ENCODE data around the gene GOLIM4. TPM values are rescaled to one million over a fixed set of nuclear protein-coding genes. Genes with fewer than 3 reads are reported as not detected.

Gene GOLIM4
- total RNA-seq, 1 experiment from 2014 or later = 12.2 TPM

DNA sequence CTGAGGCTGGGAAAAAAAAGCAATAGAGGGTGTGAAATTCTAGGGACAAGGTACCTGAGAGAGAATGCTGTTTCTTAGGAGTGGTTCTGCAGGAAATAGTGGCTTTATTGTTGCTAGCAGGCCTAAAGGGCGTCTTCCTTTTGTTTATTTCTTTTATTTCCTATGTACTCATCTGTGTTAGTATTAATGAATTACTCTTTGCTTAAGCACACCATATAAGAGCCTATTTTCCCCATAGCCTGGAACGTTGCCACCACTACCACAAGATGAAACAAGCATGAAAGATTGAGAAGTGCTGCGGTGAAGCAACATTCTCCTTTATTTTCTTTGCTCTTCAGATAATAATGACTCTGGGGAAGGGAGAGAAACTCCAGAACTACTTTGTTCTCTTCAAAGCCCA lies 21.3 kb upstream of the GOLIM4 start:
- Histone ChIP-seq H3K27me3 (replicated peaks; ENCODE audit: insufficient read depth, low read depth, low read length, poor library complexity) (peaks cover 10% of the 10 kb centered on the region), H3K27ac (ENCODE audit: low read depth, low read length, poor library complexity, severe bottlenecking) (no peak overlapping the region), H3K4me1 (ENCODE audit: insufficient read depth, low read length, poor library complexity, severe bottlenecking) (no peaks in the 10 kb centered on the region), H3K9me3 (ENCODE audit: low read depth, low read length, poor library complexity, severe bottlenecking) (no peaks in the 10 kb centered on the region), H3K4me3 (ENCODE audit: low read depth, low read length, poor library complexity, severe bottlenecking) (no peak overlapping the region), H3K36me3 (ENCODE audit: insufficient read depth, low read length, poor library complexity, severe bottlenecking) (no peaks in the 10 kb centered on the region)
- BruUV-seq (replicated peaks) = no TSS peak
- ChIA-PET POLR2A (ENCODE audit: low non-redundant PET) (no interaction called here), CTCF (no interaction called here)
- intact Hi-C loops (cut with micrococcal nuclease; ENCODE audit: unreplicated experiment) = no loop called here
- TF ChIP-seq CTCF (conservative IDR thresholded peaks at IDR 0.05; ENCODE audit: low read depth, low read length) = no peak
- no peak for TF ChIP-seq EZH2 (IDR thresholded peaks at IDR 0.05; ENCODE audit: borderline replicate concordance, low read depth, low read length, poor library complexity, severe bottlenecking)
- DNase-seq (ENCODE audit: low spot score) = no peak

DNA sequence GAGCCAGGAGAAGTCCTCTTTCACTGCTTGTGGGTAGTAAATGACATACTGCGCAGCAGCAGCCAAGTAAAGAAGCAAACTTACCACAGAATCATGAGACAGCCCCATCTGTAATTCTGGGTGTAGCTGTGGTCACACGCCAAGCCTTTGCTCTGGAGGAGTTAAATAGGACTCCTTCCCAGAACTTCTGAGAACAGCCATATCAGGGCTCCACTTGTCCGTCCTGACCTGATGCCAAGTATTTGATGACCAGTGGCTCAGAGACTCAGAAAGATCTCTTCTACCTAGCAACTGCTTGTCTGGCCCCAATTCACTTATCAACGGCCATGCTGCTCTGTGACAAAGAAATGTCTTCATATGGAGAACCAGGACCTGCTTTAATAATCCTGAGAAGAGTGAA lies 20.6 kb upstream of the GOLIM4 start:
- Histone ChIP-seq H3K4me1 (ENCODE audit: insufficient read depth, low read length, poor library complexity, severe bottlenecking) (no peaks in the 10 kb centered on the region), H3K9me3 (ENCODE audit: low read depth, low read length, poor library complexity, severe bottlenecking) (no peaks in the 10 kb centered on the region), H3K4me3 (ENCODE audit: low read depth, low read length, poor library complexity, severe bottlenecking) (no peak overlapping the region), H3K36me3 (ENCODE audit: insufficient read depth, low read length, poor library complexity, severe bottlenecking) (no peaks in the 10 kb centered on the region), H3K27me3 (replicated peaks; ENCODE audit: insufficient read depth, low read depth, low read length, poor library complexity) (peaks cover 10% of the 10 kb centered on the region), H3K27ac (ENCODE audit: low read depth, low read length, poor library complexity, severe bottlenecking) (no peak overlapping the region)
- POLR2A ChIA-PET (ENCODE audit: low non-redundant PET) = no interaction called here
- TF ChIP-seq CTCF (conservative IDR thresholded peaks at IDR 0.05; ENCODE audit: low read depth, low read length) (no peak), EZH2 (IDR thresholded peaks at IDR 0.05; ENCODE audit: borderline replicate concordance, low read depth, low read length, poor library complexity, severe bottlenecking) (no peak)
- intact Hi-C loops (cut with micrococcal nuclease; ENCODE audit: unreplicated experiment) = no loop called here
- BruUV-seq (replicated peaks) = no TSS peak
- no peak for DNase-seq (ENCODE audit: low spot score)
- CTCF ChIA-PET = no interaction called here

DNA sequence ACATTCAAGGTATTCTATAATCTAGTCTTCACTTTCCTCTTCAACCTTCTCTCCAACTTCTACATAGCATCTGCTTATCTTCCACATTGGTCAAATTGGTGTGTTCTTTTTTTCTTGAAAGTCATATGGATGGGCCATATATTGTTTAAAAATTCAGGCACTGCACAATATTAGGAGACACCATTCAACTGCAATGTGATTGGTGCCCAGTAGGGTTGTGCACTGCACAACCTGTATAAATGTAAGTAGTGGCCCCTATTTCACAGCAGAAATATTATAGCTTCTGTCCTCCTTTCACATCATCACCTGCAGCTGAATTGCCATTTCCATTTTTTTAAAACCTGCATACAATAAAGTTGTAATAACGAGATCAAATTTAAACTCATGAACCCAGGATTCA lies 18.1 kb upstream of the GOLIM4 start:
- DNase-seq (ENCODE audit: low spot score) = no peak
- Histone ChIP-seq H3K9me3 (ENCODE audit: low read depth, low read length, poor library complexity, severe bottlenecking) (no peaks in the 10 kb centered on the region), H3K36me3 (ENCODE audit: insufficient read depth, low read length, poor library complexity, severe bottlenecking) (no peaks in the 10 kb centered on the region), H3K4me1 (ENCODE audit: insufficient read depth, low read length, poor library complexity, severe bottlenecking) (no peaks in the 10 kb centered on the region), H3K27ac (ENCODE audit: low read depth, low read length, poor library complexity, severe bottlenecking) (no peak overlapping the region), H3K4me3 (ENCODE audit: low read depth, low read length, poor library complexity, severe bottlenecking) (no peak overlapping the region), H3K27me3 (replicated peaks; ENCODE audit: insufficient read depth, low read depth, low read length, poor library complexity) (peaks cover 10% of the 10 kb centered on the region)
- CTCF ChIA-PET = no interaction called here
- POLR2A ChIA-PET (ENCODE audit: low non-redundant PET) = no interaction called here
- no TSS peak for BruUV-seq (replicated peaks)
- no peak for TF ChIP-seq CTCF (conservative IDR thresholded peaks at IDR 0.05; ENCODE audit: low read depth, low read length)
- no peak for TF ChIP-seq EZH2 (IDR thresholded peaks at IDR 0.05; ENCODE audit: borderline replicate concordance, low read depth, low read length, poor library complexity, severe bottlenecking)
- intact Hi-C loops (cut with micrococcal nuclease; ENCODE audit: unreplicated experiment) = no loop called here

All from A673 (cell line).